Esophagus squamous epithelium (tissue), 4 donors: ENCODE data around the gene TSPAN15.

Experiments
- CTCF ChIP-seq, 6 experiments: fragments of 450-650 bp in 4 of 6; fragments of 200-600 bp in 2 of 6; sonication (generic) in 2 of 6; IDR thresholded peaks; one replicate each; pipeline ENCODE4 v1.5.1; 2016 to 2019; ENCODE audit warnings: antibody characterized with exemption in 6 of 6, mild to moderate bottlenecking in 4 of 6, moderate library complexity in 4 of 6
- POLR2A ChIP-seq, 4 donors: fragments of 450-650 bp; IDR thresholded peaks; one replicate each; pipeline ENCODE4 v1.6.1; 2017; ENCODE audit warnings: antibody characterized with exemption in 4 of 4, mild to moderate bottlenecking in 4 of 4, moderate library complexity in 3 of 4

- TF ChIP-seq CTCF (IDR thresholded peaks at IDR 0.05) (no peak), POLR2A (IDR thresholded peaks at IDR 0.05) (no peak)
Measured at GRCh38 chr10:69434169-69434568, 17.1 kb upstream of the TSPAN15 start.
